Activated T-cell treated with anti-CD3 and anti-CD28 coated beads for 24 hours (primary cell): ENCODE data around the gene PPT2.

Experiments used
- DNase-seq: peaks from one replicate; pipeline ENCODE4 v3.0.0-alpha.2; 2020; ENCODE audit warnings: low read depth

PPT2 gene

GRCh38 chr6:32151863-32152768 lies 1.8 kb upstream of the PPT2 start, which contains the start of gene PRRT1:
PRRT1 (minus strand) TSS chr6:32151939; CDS start chr6:32151827, 112 bp downstream.
- DNase-seq: no peak

- no peak for DNase-seq
These were observed 975 bp upstream of the PPT2 start for GRCh38 chr6:32152769-32153563.

- DNase-seq: peak; percentile 46
These were observed 697 bp downstream of the PPT2 start for GRCh38 chr6:32154514-32155161.

GRCh38 chr6:32156891-32157290 lies 3.0 kb downstream of the PPT2 start:
- DNase-seq: no peak

- DNase-seq: no peak
These were observed 4.1 kb downstream of the PPT2 start for GRCh38 chr6:32158052-32158451.

- DNase-seq: no peak
These were observed 9.8 kb downstream of the PPT2 start for GRCh38 chr6:32163559-32164258.

GRCh38 chr6:32164295-32164694 lies 10.4 kb downstream of the PPT2 start, which contains the start of gene EGFL8:
EGFL8 (plus strand) TSS chr6:32164595; CDS start chr6:32166166, 1,571 bp downstream.
- DNase-seq: no peak

GRCh38 chr6:32166411-32167061 lies 12.6 kb downstream of the PPT2 start:
- DNase-seq: no peak

GRCh38 chr6:32167154-32167760 lies 13.3 kb downstream of the PPT2 start:
- no peak for DNase-seq

GRCh38 chr6:32167761-32168262 lies 13.9 kb downstream of the PPT2 start:
- no peak for DNase-seq

- no peak for DNase-seq
These were observed 14.4 kb downstream of the PPT2 start for GRCh38 chr6:32168350-32168749.

- no peak for DNase-seq
These were observed 15.1 kb downstream of the PPT2 start for GRCh38 chr6:32168807-32169591.

GRCh38 chr6:32170294-32170693 lies 16.4 kb downstream of the PPT2 start:
- DNase-seq: no peak

- DNase-seq: no peak
These were observed 17.3 kb downstream of the PPT2 start for GRCh38 chr6:32171234-32171633.

GRCh38 chr6:32173051-32173727 lies 19.2 kb downstream of the PPT2 start:
- no peak for DNase-seq

- no peak for DNase-seq
These were observed 20.5 kb downstream of the PPT2 start for GRCh38 chr6:32174416-32174815.

- DNase-seq: no peak
These were observed 21.4 kb downstream of the PPT2 start for GRCh38 chr6:32175322-32175710.

- peak; percentile 95 for DNase-seq
These were observed 22.0 kb downstream of the PPT2 start, which contains the start of gene AGPAT1 for GRCh38 chr6:32175711-32176475. AGPAT1 (minus strand) TSS chr6:32176084; CDS start chr6:32171496, 4,588 bp downstream.
